Renal cortex interstitium (tissue), 11 donors: ENCODE data around the gene UNK. TPM values are rescaled to one million over a fixed set of nuclear protein-coding genes. Genes with fewer than 3 reads are reported as not detected.
A peak's percentile ranks its signal among the peaks of the same experiment; 100 is the strongest.
"Not testable (repeated sequence)": the region's sequence is repeated elsewhere in the genome, so short reads cannot be mapped to it uniquely, and the experiment has no call there.

ENCODE experiments used
- DNase-seq, 11 donors: peaks; one replicate each; pipeline ENCODE4 v3.0.0-alpha.2; 2013; ENCODE audit warnings: low read depth in 9 of 11, low spot score in 4 of 11; ENCODE audit errors: extremely low read depth in 1 of 11
- polyA plus RNA-seq, 3 donors: library from polyadenylated mRNA; unstranded; fragments of 120-200 nt; gene quantifications; one replicate each; pipeline ENCODE4 v1.2.1, GENCODE V29; 2013; ENCODE audit not compliant: insufficient read length in 3 of 3

The UNK gene
- polyA plus RNA-seq, 3 donors = 34.1 to 52.2 (median 42.4) TPM

DNA sequence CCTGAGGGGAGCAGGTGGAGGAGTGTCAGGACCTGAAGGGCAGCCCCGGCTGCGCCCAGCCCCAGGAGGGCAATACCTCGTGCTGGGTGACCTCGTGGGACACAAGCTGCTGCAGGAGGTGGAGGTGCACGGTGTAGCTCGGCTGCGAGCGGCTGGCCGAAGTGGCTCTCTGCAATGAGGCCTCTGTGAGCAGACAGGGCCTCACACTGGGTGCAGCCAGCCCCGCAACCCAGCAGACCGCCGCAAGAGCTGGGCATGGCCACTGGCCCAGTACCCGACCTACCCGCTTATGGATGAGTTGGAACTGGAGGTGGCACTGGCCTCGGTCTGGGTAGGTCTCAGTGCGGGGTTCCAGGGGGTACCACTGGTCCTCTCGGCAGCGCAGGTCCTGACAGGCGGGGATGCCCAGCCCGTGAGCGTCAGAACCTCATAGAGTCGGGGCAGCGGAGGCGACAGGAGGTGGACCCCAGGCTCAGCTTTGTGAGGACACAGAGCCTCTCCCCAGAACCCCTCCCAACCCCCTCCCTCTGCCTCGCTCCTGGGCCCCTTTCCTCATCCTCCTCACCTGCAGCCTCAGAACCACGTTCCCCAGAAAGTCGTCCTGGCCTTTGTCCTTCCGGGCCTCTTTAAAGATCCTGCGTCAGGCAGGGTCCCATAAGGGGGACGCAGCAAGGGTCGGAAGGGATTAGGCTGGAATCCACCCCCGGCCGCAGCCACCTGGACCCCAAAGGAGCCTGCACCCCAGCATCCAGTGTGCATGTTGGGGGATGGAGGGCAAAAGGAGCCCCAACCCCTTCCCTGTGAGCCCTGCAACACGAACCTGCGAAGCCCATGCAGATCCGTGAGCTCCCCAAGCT lies 55.6 kb downstream of the UNK start:
- no peak for DNase-seq

GRCh38 chr17:75840799-75841164 lies 56.2 kb downstream of the UNK start:
- no peak for DNase-seq

GRCh38 chr17:75842411-75842810 lies 57.8 kb downstream of the UNK start:
- no peak for DNase-seq

DNA sequence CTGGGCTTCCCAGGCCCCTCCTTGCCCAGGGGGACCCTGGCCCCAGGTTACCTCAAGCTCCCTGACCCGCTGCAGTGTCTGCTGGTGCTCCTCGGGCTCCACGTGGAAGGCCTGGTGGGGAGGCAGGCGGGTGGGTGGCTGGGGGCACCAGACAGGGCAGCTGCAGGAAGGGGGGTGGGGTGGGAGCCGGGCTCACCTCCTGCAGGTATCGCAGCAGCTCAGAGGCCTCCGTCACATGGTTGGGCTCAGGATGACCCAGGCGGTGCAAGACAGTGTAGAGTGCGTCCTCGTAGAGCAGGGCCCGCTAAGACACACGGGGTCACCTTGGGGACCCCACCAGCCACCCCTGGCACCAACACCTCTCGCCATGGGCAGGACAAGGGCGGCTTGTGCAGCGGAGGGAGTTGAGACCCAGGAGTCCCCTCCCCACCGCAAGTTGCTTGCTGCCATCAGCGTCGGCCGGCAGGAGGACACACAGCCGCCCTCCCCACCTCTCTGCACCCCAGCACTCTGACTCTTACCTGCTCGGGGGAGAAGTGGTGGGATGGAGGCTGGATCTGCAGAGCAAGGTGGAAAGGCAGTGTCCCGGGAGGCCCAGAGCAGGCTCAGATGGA lies 58.5 kb downstream of the UNK start:
- DNase-seq = no peak

- DNase-seq = no peak
These were observed 59.2 kb downstream of the UNK start, which contains the start of gene UNC13D for GRCh38 chr17:75843577-75844529. Gene UNC13D, minus strand, starts transcription at chr17:75844404. Its CDS starts 67 bp downstream, at chr17:75844337.

GRCh38 chr17:75844530-75845057 lies 60.0 kb downstream of the UNK start:
- DNase-seq = no peak

- peak in 3 of 11 donors; percentile 46 to 64 (median 50) for DNase-seq
These were observed 60.6 kb downstream of the UNK start for GRCh38 chr17:75845058-75845711.

GRCh38 chr17:75845933-75846691 lies 61.5 kb downstream of the UNK start:
- DNase-seq = no peak

GRCh38 chr17:75846692-75847613 lies 62.3 kb downstream of the UNK start:
- no peak for DNase-seq

DNA sequence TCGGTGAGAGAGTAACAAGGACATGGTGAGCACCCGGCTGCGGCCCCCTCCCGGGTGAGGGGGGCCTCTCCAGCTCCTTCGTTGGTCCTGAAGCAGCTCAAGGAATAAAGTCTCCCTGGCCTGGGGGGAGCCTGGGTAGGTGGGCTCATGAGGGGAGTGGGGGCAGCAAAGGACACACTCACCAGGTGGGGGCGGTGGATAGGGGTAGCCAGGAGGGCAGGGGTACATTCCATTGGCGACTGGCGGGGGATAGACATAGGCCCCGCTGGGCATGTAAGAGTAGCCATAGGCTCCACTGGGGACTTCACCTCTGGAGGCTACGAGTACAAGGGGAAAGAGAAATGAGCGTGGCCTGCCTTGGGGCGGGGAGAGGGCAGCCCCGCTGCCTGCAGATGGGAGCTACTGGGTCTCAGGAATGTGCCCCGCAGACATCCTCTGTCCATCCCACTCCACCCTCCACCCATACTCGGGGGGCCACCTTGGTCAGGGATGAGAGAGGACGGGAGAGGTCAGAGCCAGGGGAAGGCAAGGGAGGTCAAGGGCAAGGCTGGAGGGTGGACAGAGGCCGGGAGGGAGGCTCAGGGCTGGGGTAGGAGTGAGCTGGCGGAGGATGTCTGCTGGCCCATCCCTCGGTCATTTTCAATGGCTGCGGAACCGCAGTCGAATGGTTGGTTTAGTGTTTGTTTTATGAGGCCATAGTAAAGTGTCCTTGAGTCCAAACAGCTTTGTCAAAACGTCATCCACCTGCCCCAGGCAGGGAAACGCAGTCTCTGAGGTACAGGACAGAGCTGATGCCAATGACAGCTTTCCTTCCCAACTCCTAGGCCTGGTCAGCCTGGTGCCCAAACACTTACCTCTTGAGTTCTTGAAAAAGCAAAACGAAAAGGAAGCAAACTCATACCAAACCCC lies 63.3 kb downstream of the UNK start:
- DNase-seq = no peak

- peak in 1 of 11 donors; percentile 59 for DNase-seq
These were observed 64.1 kb downstream of the UNK start for GRCh38 chr17:75848523-75849278.

- DNase-seq = no peak
These were observed 64.7 kb downstream of the UNK start for GRCh38 chr17:75849279-75849646.

DNA sequence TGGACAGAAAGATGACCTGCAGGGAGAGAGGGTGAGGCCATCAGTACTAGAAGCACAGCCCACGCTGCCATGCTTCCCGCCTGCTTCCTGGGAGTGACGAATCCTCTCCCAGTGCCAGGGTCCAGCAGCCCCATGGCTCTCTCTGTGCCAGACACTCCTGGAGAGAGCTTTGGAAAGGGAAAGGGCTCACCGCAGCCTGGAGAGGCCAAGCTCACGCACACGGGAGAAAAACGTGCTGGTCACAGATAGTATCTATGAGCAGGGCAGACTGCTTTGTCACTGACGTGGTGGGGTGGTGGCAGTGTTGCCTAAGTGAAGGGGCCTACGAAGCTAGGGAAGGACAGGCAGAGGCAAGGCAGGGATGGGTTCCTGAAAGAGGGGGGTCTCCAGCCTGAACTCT lies 65.1 kb downstream of the UNK start:
- no peak for DNase-seq

- DNase-seq = no peak
These were observed 66.5 kb downstream of the UNK start for GRCh38 chr17:75850928-75851692.

- not testable (repeated sequence) for DNase-seq
These were observed 67.0 kb downstream of the UNK start for GRCh38 chr17:75851693-75851991.
